ENCODE results near the gene AGBL2. TPM values are rescaled to one million over a fixed set of nuclear protein-coding genes. Genes with fewer than 3 reads are reported as not detected.

Gene AGBL2
- total RNA-seq, 1 donor from 2014 or later: 0.67 TPM

DNA sequence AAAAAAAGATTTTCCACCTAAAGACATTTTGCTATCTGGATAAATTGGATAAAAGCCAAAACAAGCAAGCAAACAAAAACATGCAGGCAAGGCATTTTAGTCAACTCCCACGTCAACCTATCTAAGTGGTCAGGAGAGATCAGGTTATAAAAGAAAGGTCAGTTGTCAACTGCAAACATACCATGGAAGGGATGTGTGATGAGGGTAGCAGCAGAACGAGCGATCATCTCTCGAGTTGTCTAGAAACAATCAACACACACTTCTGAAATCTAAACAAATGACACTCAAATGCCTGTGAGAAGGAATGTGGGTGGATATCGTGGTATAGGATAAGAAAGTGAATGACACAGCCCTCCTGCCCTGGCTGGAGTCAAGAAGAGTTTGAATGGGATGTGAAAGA, 83.7 kb downstream of the AGBL2 start:
- no peak for DNase-seq (ENCODE audit: low read depth)

DNA sequence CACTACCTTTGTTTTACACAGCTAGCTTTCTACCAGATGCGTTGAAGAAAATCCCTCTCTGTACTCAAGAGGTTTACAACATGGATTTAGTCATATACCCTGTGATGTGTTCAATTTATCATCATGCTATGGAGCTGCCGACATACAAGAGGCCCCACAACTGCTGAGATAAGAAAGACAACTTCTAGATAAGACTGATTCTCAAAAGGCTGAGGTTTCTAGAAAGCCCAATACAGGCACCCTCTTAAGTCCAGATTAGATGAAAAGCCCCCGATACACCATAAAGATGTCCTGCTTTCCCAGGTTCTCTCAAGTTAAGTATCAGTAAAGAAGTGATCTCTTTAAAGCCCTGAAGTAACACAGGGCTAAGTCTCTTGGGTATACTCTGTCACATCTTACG, 87.1 kb downstream of the AGBL2 start:
- no peak for DNase-seq (ENCODE audit: low read depth)

GRCh38 chr11:47626234-47626633, 88.9 kb downstream of the AGBL2 start:
- DNase-seq (ENCODE audit: low read depth): no peak

GRCh38 chr11:47620836-47621378, 94.3 kb downstream of the AGBL2 start:
- no peak for DNase-seq (ENCODE audit: low read depth)

GRCh38 chr11:47617417-47617809, 97.8 kb downstream of the AGBL2 start:
- DNase-seq (ENCODE audit: low read depth): peak; percentile 30

DNA sequence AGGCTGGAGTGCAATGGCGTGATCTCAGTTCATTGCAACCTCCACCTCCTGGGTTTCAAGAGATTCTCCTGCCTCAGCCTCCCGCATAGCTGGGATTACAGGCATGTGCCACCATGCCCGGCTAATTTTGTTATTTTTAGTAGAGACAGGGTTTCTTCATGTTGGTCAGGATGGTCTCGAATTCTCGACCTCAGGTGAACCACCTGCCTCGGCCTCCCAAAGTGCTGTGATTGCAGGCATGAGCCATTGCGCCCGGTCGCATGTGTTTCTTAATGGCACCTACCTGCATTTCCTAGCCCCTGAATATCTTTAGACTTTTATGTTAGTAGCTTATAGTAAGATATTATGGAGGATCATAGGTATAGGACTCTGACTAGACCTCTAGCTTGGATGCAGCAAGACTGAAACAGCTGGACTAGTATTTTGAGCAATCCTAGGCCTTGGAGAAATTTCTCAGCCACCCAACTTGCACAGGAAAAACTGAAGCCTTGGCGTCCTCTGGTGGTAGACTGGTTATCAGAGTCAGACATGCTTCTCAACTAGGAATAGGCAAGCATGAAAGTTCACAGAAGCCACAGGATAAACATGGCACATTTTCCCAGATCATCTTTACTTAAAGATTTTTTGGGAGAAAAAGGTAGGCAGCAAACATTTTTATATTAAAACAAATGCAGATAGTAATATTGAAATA, 98.3 kb downstream of the AGBL2 start:
- peak; percentile 83 for DNase-seq (ENCODE audit: low read depth)

DNA sequence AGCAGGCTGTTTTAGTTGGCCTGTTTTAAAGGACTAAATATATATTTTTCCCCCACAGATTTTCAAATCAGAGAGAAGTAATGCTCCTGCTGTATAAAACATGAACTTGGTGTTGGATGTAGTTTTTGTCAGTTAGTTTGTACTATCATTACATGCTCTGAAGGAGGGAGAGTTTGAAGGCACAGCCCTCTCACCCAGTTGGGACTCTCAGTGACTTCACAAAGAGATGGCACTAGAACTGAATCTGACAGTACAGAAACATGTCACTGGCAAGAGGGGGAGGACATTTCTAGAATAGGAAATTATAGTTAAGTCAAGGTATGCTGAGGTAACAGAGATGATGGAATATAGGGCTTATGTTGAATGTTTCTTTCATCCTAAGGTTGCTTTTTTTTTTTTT, 99.9 kb downstream of the AGBL2 start:
- DNase-seq (ENCODE audit: low read depth): no peak

GRCh38 chr11:47611348-47611794, 103.8 kb downstream of the AGBL2 start:
- no peak for DNase-seq (ENCODE audit: low read depth)

DNA sequence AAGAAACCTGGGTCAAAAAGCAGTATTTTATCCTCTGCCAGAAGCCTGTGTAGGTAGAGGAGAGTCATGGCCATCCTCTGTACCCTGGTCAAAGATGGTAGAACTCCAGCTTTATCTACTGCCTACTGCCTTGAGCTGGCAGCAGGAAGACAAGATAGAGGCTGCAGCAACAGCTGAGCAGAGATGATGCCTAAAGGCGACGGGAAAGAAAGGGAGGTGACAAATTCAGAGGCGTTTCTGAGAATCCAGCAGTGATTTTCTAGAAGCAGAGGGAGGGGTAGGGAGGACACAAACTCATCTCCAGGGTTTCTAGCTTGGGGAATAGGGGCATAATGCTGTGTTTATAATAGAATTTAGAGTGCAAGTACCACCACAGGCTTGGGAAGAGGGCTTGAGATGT, 105.5 kb downstream of the AGBL2 start:
- no peak for DNase-seq (ENCODE audit: low read depth)

Other genes starting within 250 kb of the AGBL2 start
- 74.7 and 127 TPM in 2 replicates for gene CELF1, start 162.2 kb downstream of the AGBL2 start, total RNA-seq
- gene PTPMT1, start 149.8 kb downstream of the AGBL2 start, total RNA-seq: 79.1 and 79.7 TPM in 2 replicates
- gene KBTBD4, start 136.4 kb downstream of the AGBL2 start, total RNA-seq: 20.8 and 24.1 TPM in 2 replicates
- gene NDUFS3, start 136.3 kb downstream of the AGBL2 start, total RNA-seq: 111 and 133 TPM in 2 replicates
- gene FAM180B, start 128.7 kb downstream of the AGBL2 start, total RNA-seq: 1.8 and 2.8 TPM in 2 replicates
- 0.13 and 0.16 TPM in 2 replicates for gene C1QTNF4, start 121.0 kb downstream of the AGBL2 start, total RNA-seq
- gene MTCH2, start 72.8 kb downstream of the AGBL2 start, total RNA-seq: 88.2 and 91.7 TPM in 2 replicates
- gene FNBP4, start 52.0 kb upstream of the AGBL2 start, total RNA-seq: 47.2 and 76.6 TPM in 2 replicates
- gene NUP160, start 133.0 kb upstream of the AGBL2 start, total RNA-seq: 17.1 and 17.8 TPM in 2 replicates

Data from myocyte (in vitro differentiated cells).